GM23338 (cell line): ENCODE results near the gene SERPING1. TPM values are rescaled to one million over a fixed set of nuclear protein-coding genes. Genes with fewer than 3 reads are reported as not detected.

Experiments
- ATAC-seq: fragments of 200-7000 bp; cut with Tn5 transposase; 3 replicates; pipeline ENCODE4 v1.9.1; 2020
- DNase-seq: peaks from one replicate; pipeline ENCODE4 v3.0.0-alpha.2; 2015; ENCODE audit warnings: low spot score
- H2AFZ ChIP-seq: fragments of 200-600 bp; sonication (generic); 2 replicates; pipeline ENCODE4 v1.8.0; 2016; ENCODE audit warnings: antibody characterized with exemption, mild to moderate bottlenecking, moderate library complexity
- H3F3A ChIP-seq: fragments of 200-600 bp; sonication (generic); replicated peaks from 2 replicates; pipeline ENCODE4 v1.8.0; 2017; ENCODE audit warnings: antibody characterized with exemption, mixed run types, low read depth
- H3K27ac ChIP-seq: fragments of 200-600 bp; sonication (generic); 2 replicates; pipeline ENCODE4 v1.6.1; 2016; ENCODE audit warnings: low read depth
- H3K27me3 ChIP-seq: fragments of 200-600 bp; sonication (generic); 2 replicates; pipeline ENCODE4 v1.8.0; 2016; ENCODE audit warnings: mild to moderate bottlenecking, mixed run types, moderate library complexity; ENCODE audit not compliant: insufficient read depth
- H3K36me3 ChIP-seq: fragments of 200-600 bp; sonication (generic); 2 replicates; pipeline ENCODE4 v1.8.0; 2016; ENCODE audit warnings: mild to moderate bottlenecking; ENCODE audit not compliant: insufficient read depth
- H3K4me1 ChIP-seq: fragments of 200-600 bp; sonication (generic); 2 replicates; pipeline ENCODE4 v1.8.0; 2016; ENCODE audit warnings: mild to moderate bottlenecking, moderate library complexity; ENCODE audit not compliant: insufficient read depth
- H3K4me2 ChIP-seq: fragments of 200-600 bp; sonication (generic); 2 replicates; pipeline ENCODE4 v1.7.1; 2017; ENCODE audit warnings: mixed run types
- H3K4me3 ChIP-seq: fragments of 200-600 bp; sonication (generic); 2 replicates; pipeline ENCODE4 v1.6.1; 2016; ENCODE audit warnings: mixed run types
- H3K79me2 ChIP-seq: fragments of 200-600 bp; sonication (generic); replicated peaks from 2 replicates; pipeline ENCODE4 v1.8.0; 2017; ENCODE audit warnings: mild to moderate bottlenecking; ENCODE audit not compliant: insufficient read depth
- H3K9me2 ChIP-seq: fragments of 200-600 bp; sonication (generic); 2 replicates; pipeline ENCODE4 v1.8.0; 2017; ENCODE audit not compliant: insufficient read depth
- H4K20me1 ChIP-seq: fragments of 200-600 bp; sonication (generic); replicated peaks from 2 replicates; pipeline ENCODE4 v1.8.0; 2017; ENCODE audit warnings: mild to moderate bottlenecking; ENCODE audit not compliant: insufficient read depth
- H3K27ac Mint-ChIP-seq: 2 replicates; pipeline ENCODE4 v1.8.0; 2020; ENCODE audit warnings: inconsistent platforms, mild to moderate bottlenecking, moderate library complexity, mixed read lengths
- H3K27me3 Mint-ChIP-seq: 3 replicates; pipeline ENCODE4 v1.8.0; 2022; ENCODE audit warnings: low read depth, mild to moderate bottlenecking, moderate library complexity, mixed read lengths, inconsistent platforms; ENCODE audit not compliant: insufficient read depth, poor library complexity
- H3K36me3 Mint-ChIP-seq: 3 replicates; pipeline ENCODE4 v1.8.0; 2021; ENCODE audit warnings: low read depth, mild to moderate bottlenecking, inconsistent platforms, moderate library complexity, mixed read lengths
- H3K4me1 Mint-ChIP-seq: 3 replicates; pipeline ENCODE4 v1.8.0; 2020; ENCODE audit warnings: mild to moderate bottlenecking, inconsistent platforms, mixed read lengths
- H3K4me3 Mint-ChIP-seq: 3 replicates; pipeline ENCODE4 v1.8.0; 2021; ENCODE audit warnings: moderate library complexity, mild to moderate bottlenecking, inconsistent platforms, mixed read lengths
- H3K9me3 Mint-ChIP-seq: 3 replicates; pipeline ENCODE4 v1.8.0; 2020; ENCODE audit warnings: moderate library complexity, mild to moderate bottlenecking, inconsistent platforms, mixed read lengths
- CREB1 ChIP-seq: fragments of 250-450 bp; sonication (Bioruptor Pico); IDR thresholded peaks from 2 replicates; pipeline ENCODE4 v1.5.0; 2020; ENCODE audit warnings: low read depth, mild to moderate bottlenecking, moderate library complexity
- CTCF ChIP-seq, 2 experiments: fragments of 200-600 bp in 1 of 2; sonication (generic) in 1 of 2; conservative IDR thresholded peaks; 2 replicates each; pipeline versions ENCODE4 v1.5.1 to v1.6.1; 2016 to 2017; ENCODE audit warnings: antibody characterized with exemption in 2 of 2, low read depth in 2 of 2, mild to moderate bottlenecking in 2 of 2, moderate library complexity in 1 of 2
- ETS1 ChIP-seq: IDR thresholded peaks from 2 replicates; pipeline ENCODE4 v1.6.1; 2016; ENCODE audit warnings: antibody characterized with exemption
- EZH2 ChIP-seq: fragments of 200-600 bp; sonication (generic); IDR thresholded peaks from one replicate; pipeline ENCODE4 v1.8.0; 2017; ENCODE audit warnings: antibody characterized with exemption, mild to moderate bottlenecking, low read depth; ENCODE audit not compliant: unreplicated experiment
- EZH2phosphoT487 ChIP-seq: fragments of 200-600 bp; sonication (generic); IDR thresholded peaks from one replicate; pipeline ENCODE4 v1.8.1; 2018; ENCODE audit warnings: antibody characterized with exemption; ENCODE audit not compliant: unreplicated experiment
- JUNB ChIP-seq: IDR thresholded peaks from one replicate; pipeline ENCODE4 v1.6.1; 2016; ENCODE audit warnings: antibody characterized with exemption; ENCODE audit not compliant: unreplicated experiment
- NANOG ChIP-seq: IDR thresholded peaks from 2 replicates; pipeline ENCODE4 v1.6.1; 2016; ENCODE audit warnings: antibody characterized with exemption, borderline replicate concordance
- POLR2AphosphoS5 ChIP-seq: IDR thresholded peaks from 2 replicates; pipeline ENCODE4 v1.6.1; 2016; ENCODE audit warnings: antibody characterized with exemption, low read depth
- REST ChIP-seq: IDR thresholded peaks from one replicate; pipeline ENCODE4 v1.6.1; 2018; ENCODE audit warnings: antibody characterized with exemption; ENCODE audit not compliant: unreplicated experiment
- STAT1 ChIP-seq: IDR thresholded peaks from one replicate; pipeline ENCODE4 v1.6.1; 2016; ENCODE audit warnings: antibody characterized with exemption; ENCODE audit not compliant: unreplicated experiment
- ZNF114 ChIP-seq: fragments of 250-450 bp; sonication (Bioruptor Pico); IDR thresholded peaks from 2 replicates; pipeline ENCODE4 v1.5.0; 2020; ENCODE audit warnings: mild to moderate bottlenecking, moderate library complexity
- ZNF331 ChIP-seq: fragments of 250-450 bp; sonication (Bioruptor Pico); IDR thresholded peaks from 2 replicates; pipeline ENCODE4 v1.5.0; 2020; ENCODE audit warnings: low read depth, mild to moderate bottlenecking, moderate library complexity
- ZNF462 ChIP-seq: fragments of 250-450 bp; sonication (Bioruptor Pico); IDR thresholded peaks from 2 replicates; pipeline ENCODE4 v1.5.0; 2020; ENCODE audit warnings: mild to moderate bottlenecking, moderate library complexity
- polyA plus RNA-seq: library from polyadenylated mRNA; unstranded; fragments of >200 nt; fragmentation: Nextera tagmentation; extraction: Ambion mirVana; gene quantifications from 2 replicates; pipeline ENCODE4 v1.2.1, GENCODE V29; 2016
- total RNA-seq: library from RNA; depleted of rRNA; stranded (reverse); fragments of >200 nt; shearing (Covaris generic); gene quantifications from 2 replicates; pipeline ENCODE4 v1.2.3, GENCODE V29; 2014

The SERPING1 gene
- total and polyA plus RNA-seq, 2 experiments from 2014 or later, result 42.3 to 54.7 TPM

GRCh38 chr11:57634311-57634710, 36.8 kb downstream of the SERPING1 start:
- H3K4me3 Mint-ChIP-seq, result no peak overlapping the region
- no peaks in the 10 kb centered on the region for H4K20me1 ChIP-seq
- H3K36me3 ChIP-seq, result no peaks in the 10 kb centered on the region
- H3K27me3 ChIP-seq, result no peaks in the 10 kb centered on the region
- H2AFZ ChIP-seq, result no peak overlapping the region
- H3K4me1 ChIP-seq, result peaks cover 12% of the 10 kb centered on the region
- no peak overlapping the region for H3K4me2 ChIP-seq
- H3K27ac Mint-ChIP-seq, result no peak overlapping the region
- TF ChIP-seq ZNF462 (CRISPR knock-in tag) (no peak), CTCF (conservative IDR thresholded peaks at IDR 0.05; ENCODE audit: low read depth in 2 of 2) (no peak), ZNF331 (CRISPR knock-in tag) (no peak), ETS1 (no peak), STAT1 (no peak), POLR2AphosphoS5 (no peak), JUNB (no peak), REST (no peak), CREB1 (no peak), EZH2 (no peak), NANOG (no peak), ZNF114 (CRISPR knock-in tag) (no peak), EZH2phosphoT487 (no peak)
- H3K27me3 Mint-ChIP-seq, result peaks cover 19% of the 10 kb centered on the region
- H3F3A ChIP-seq, result peaks cover 20% of the 10 kb centered on the region
- no peak overlapping the region for H3K4me3 ChIP-seq
- H3K36me3 Mint-ChIP-seq, result peaks cover 12% of the 10 kb centered on the region
- H3K27ac ChIP-seq, result no peak overlapping the region
- no peak for DNase-seq
- peaks cover 3% of the 10 kb centered on the region; the same call in 1 of the 3 replicates for H3K9me3 Mint-ChIP-seq
- H3K79me2 ChIP-seq, result peaks cover 14% of the 10 kb centered on the region
- H3K4me1 Mint-ChIP-seq, result peaks cover 17% of the 10 kb centered on the region
- H3K9me2 ChIP-seq, result peaks cover 32% of the 10 kb centered on the region
- ATAC-seq, result no peak
